ENCODE results near the gene UGT1A4.

GRCh38 chr2:233822101-233822771, 103.7 kb downstream of the UGT1A4 start:
- TF ChIP-seq CTCF (IDR thresholded peaks at IDR 0.05 in 4 of 5, conservative IDR thresholded peaks at IDR 0.05 in 1 of 5): no peak
- no peak for TF ChIP-seq POLR2A (IDR thresholded peaks at IDR 0.05)

Measured in gastrocnemius medialis (tissue), 4 donors.